Measurements from ENCODE around the gene ATOH7.

DNA sequence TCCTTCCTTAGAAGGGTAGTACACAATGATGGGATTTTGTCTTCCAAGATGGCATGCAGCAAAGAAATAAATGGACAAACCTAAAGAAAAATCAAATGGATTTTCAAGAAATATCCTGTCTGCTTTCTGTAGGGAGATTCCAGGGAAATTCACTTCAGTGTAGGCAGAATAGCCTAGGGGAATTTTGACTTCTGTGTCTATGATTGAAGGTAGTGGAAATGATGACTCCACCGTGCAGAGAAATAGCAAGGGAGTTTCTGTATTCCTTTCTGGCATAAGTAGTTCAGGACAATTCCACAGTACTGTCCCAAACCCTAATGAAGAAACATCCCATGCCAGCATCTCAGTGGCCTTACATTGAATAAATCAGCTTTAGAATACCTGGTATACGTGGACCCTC, 9.5 kb downstream of the ATOH7 start:
- no peak for TF ChIP-seq POLR2A (IDR thresholded peaks at IDR 0.05)
- TF ChIP-seq POLR2AphosphoS5 (IDR thresholded peaks at IDR 0.05), result no peak

Data from prostate gland (tissue), 1 donor.